ENCODE measurements around the gene TRIM24. TPM values are rescaled to one million over a fixed set of nuclear protein-coding genes. Genes with fewer than 3 reads are reported as not detected.

The TRIM24 gene
- total RNA-seq, 1 experiment from 2014 or later, result 25.9 TPM

- peaks cover 1% of the 10 kb centered on the region for H3K36me3 ChIP-seq (ENCODE audit: insufficient read depth, low read length, poor library complexity, severe bottlenecking)
- no peak for DNase-seq (ENCODE audit: low spot score)
- no peak overlapping the region for H3K27ac ChIP-seq (ENCODE audit: low read depth, low read length, poor library complexity, severe bottlenecking)
- no peaks in the 10 kb centered on the region for H3K9me3 ChIP-seq (ENCODE audit: low read depth, low read length, poor library complexity, severe bottlenecking)
- no TSS peak for BruUV-seq (replicated peaks)
- TF ChIP-seq EZH2 (IDR thresholded peaks at IDR 0.05; ENCODE audit: borderline replicate concordance, low read depth, low read length, poor library complexity, severe bottlenecking), result no peak
- TF ChIP-seq, protein P1, sequence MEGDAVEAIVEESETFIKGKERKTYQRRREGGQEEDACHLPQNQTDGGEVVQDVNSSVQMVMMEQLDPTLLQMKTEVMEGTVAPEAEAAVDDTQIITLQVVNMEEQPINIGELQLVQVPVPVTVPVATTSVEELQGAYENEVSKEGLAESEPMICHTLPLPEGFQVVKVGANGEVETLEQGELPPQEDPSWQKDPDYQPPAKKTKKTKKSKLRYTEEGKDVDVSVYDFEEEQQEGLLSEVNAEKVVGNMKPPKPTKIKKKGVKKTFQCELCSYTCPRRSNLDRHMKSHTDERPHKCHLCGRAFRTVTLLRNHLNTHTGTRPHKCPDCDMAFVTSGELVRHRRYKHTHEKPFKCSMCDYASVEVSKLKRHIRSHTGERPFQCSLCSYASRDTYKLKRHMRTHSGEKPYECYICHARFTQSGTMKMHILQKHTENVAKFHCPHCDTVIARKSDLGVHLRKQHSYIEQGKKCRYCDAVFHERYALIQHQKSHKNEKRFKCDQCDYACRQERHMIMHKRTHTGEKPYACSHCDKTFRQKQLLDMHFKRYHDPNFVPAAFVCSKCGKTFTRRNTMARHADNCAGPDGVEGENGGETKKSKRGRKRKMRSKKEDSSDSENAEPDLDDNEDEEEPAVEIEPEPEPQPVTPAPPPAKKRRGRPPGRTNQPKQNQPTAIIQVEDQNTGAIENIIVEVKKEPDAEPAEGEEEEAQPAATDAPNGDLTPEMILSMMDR (conservative IDR thresholded peaks at IDR 0.05; ENCODE audit: low read depth, low read length), result no peak
- H3K4me1 ChIP-seq (ENCODE audit: insufficient read depth, low read length, poor library complexity, severe bottlenecking), result no peaks in the 10 kb centered on the region
- ChIA-PET POLR2A (ENCODE audit: low non-redundant PET) (no interaction called here), CTCF (no interaction called here)
- intact Hi-C loops (cut with micrococcal nuclease; ENCODE audit: unreplicated experiment), result no loop called here
- no peak overlapping the region for H3K4me3 ChIP-seq (ENCODE audit: low read depth, low read length, poor library complexity, severe bottlenecking)
- H3K27me3 ChIP-seq (replicated peaks; ENCODE audit: insufficient read depth, low read depth, low read length, poor library complexity), result no peaks in the 10 kb centered on the region
These were observed 85.1 kb downstream of the TRIM24 start for GRCh38 chr7:138545123-138545522.

- Histone ChIP-seq H3K9me3 (ENCODE audit: low read depth, low read length, poor library complexity, severe bottlenecking) (no peaks in the 10 kb centered on the region), H3K4me3 (ENCODE audit: low read depth, low read length, poor library complexity, severe bottlenecking) (no peak overlapping the region), H3K27ac (ENCODE audit: low read depth, low read length, poor library complexity, severe bottlenecking) (no peak overlapping the region), H3K27me3 (replicated peaks; ENCODE audit: insufficient read depth, low read depth, low read length, poor library complexity) (no peaks in the 10 kb centered on the region), H3K36me3 (ENCODE audit: insufficient read depth, low read length, poor library complexity, severe bottlenecking) (no peaks in the 10 kb centered on the region), H3K4me1 (ENCODE audit: insufficient read depth, low read length, poor library complexity, severe bottlenecking) (no peaks in the 10 kb centered on the region)
- intact Hi-C loops (cut with micrococcal nuclease; ENCODE audit: unreplicated experiment), result no loop called here
- no TSS peak for BruUV-seq (replicated peaks)
- no peak for TF ChIP-seq EZH2 (IDR thresholded peaks at IDR 0.05; ENCODE audit: borderline replicate concordance, low read depth, low read length, poor library complexity, severe bottlenecking)
- TF ChIP-seq, protein P1 (conservative IDR thresholded peaks at IDR 0.05; ENCODE audit: low read depth, low read length), result no peak
- POLR2A ChIA-PET (ENCODE audit: low non-redundant PET), result no interaction called here
- CTCF ChIA-PET, result no interaction called here
- no peak for DNase-seq (ENCODE audit: low spot score)
These were observed 86.1 kb downstream of the TRIM24 start for GRCh38 chr7:138546064-138546619.

GRCh38 chr7:138546829-138547228, 86.8 kb downstream of the TRIM24 start:
- no TSS peak for BruUV-seq (replicated peaks)
- intact Hi-C loops (cut with micrococcal nuclease; ENCODE audit: unreplicated experiment), result no loop called here
- no peaks in the 10 kb centered on the region for H3K9me3 ChIP-seq (ENCODE audit: low read depth, low read length, poor library complexity, severe bottlenecking)
- no peaks in the 10 kb centered on the region for H3K4me1 ChIP-seq (ENCODE audit: insufficient read depth, low read length, poor library complexity, severe bottlenecking)
- ChIA-PET CTCF (no interaction called here), POLR2A (ENCODE audit: low non-redundant PET) (no interaction called here)
- no peaks in the 10 kb centered on the region for H3K36me3 ChIP-seq (ENCODE audit: insufficient read depth, low read length, poor library complexity, severe bottlenecking)
- no peaks in the 10 kb centered on the region for H3K27me3 ChIP-seq (replicated peaks; ENCODE audit: insufficient read depth, low read depth, low read length, poor library complexity)
- no peak overlapping the region for H3K4me3 ChIP-seq (ENCODE audit: low read depth, low read length, poor library complexity, severe bottlenecking)
- no peak overlapping the region for H3K27ac ChIP-seq (ENCODE audit: low read depth, low read length, poor library complexity, severe bottlenecking)
- TF ChIP-seq, protein P1 (conservative IDR thresholded peaks at IDR 0.05; ENCODE audit: low read depth, low read length), result no peak
- no peak for TF ChIP-seq EZH2 (IDR thresholded peaks at IDR 0.05; ENCODE audit: borderline replicate concordance, low read depth, low read length, poor library complexity, severe bottlenecking)
- DNase-seq (ENCODE audit: low spot score), result no peak

Measured in A673 (cell line).